SHP77 (cell line): ENCODE measurements around the gene TPSB2.
A peak's percentile ranks its signal among the peaks of the same experiment; 100 is the strongest.
"Not testable (repeated sequence)": the region's sequence is repeated elsewhere in the genome, so short reads cannot be mapped to it uniquely, and the experiment has no call there.

Experiments
- DNase-seq, 2 experiments: peaks; one replicate each; lab custom pipeline; 2025; lab: John Stamatoyannopoulos, UW

The TPSB2 gene

DNA sequence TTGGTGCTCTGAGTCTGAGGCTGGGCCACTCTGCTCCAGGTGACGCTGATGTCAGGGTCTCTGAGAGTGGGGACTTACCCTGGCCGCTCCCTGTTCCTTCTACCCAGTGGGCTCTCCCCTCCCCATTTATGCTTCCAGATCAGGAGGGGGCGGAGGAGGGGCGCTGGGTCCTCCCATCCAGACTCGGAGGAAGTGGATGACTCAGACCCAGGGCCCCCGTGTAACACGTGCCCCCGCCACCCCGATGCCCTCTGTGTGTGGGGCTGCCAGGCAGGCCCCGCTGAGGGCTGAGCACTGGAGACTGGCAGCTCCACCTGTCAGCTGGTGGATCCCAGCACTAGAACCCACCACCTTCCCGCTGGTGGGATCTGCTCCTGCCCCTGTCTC, at the start of gene TPSB2:
TSS of gene TPSB2 (minus strand) at position 101 of the 387 bp plus-strand sequence. CDS start 233 bp downstream, outside the sequence.
- DNase-seq: not testable (repeated sequence)

DNA sequence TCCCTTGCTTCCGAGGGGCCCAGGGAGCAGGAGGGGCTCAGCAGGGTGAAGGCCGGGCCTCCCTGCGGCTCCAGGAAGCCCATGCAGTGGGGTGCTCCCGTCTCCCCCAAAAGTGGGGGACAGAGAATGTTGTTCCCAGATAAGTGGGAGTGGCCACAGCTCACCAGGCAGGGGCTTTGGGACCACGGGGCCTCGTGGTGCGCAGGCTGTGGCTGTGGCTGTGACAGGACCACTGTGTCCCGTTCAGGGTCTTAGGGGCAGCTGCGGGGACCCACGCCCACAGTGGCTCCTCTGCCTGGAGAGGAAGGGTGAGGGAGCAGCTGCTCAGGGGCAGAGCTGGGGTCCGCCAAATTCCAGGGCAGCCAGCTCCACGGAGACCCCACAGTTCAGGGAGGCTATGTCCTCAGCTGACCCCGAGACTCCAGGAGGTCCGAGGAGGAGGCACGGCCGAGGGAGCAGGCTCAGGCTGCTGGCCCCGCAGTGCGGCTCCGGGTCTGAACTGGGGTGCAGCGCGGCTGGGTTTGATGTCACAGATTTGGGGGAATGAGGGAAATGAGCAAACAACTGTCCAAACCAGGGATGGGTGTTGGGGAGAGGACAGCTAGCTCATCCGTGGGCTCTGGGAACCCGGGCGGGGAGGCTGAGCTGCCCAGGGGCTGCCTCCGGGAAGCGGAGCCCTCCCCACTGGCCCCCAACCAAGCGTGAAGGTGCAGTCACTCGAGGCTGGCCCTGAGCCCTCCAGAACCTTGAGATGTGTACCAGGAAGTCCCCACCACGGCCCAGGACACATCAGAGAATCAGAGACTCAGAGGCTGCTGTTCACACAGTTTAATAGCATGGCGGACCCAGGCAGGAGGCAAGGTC, 49.3 kb upstream of the TPSB2 start:
- DNase-seq: no peak

DNA sequence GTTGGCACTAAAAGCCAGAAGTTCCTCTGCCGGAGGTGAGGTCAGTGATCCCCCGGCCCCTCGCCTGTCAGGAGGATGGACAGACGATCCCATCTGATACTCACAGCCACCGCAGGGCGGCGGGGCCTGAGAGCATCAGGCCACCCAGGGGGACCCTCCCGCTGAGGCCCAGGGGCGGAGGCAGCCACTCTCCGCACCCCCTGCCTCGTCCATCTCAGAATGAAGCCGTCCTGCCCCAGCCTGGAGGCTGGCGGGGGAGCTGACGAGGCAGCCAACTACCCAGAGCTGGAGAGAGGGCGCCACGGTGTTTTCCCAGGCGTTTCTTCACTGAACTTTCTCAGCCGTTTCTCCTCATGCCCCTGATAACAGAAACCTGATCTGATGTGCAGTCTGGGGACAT, 48.5 kb upstream of the TPSB2 start:
- no peak for DNase-seq

DNA sequence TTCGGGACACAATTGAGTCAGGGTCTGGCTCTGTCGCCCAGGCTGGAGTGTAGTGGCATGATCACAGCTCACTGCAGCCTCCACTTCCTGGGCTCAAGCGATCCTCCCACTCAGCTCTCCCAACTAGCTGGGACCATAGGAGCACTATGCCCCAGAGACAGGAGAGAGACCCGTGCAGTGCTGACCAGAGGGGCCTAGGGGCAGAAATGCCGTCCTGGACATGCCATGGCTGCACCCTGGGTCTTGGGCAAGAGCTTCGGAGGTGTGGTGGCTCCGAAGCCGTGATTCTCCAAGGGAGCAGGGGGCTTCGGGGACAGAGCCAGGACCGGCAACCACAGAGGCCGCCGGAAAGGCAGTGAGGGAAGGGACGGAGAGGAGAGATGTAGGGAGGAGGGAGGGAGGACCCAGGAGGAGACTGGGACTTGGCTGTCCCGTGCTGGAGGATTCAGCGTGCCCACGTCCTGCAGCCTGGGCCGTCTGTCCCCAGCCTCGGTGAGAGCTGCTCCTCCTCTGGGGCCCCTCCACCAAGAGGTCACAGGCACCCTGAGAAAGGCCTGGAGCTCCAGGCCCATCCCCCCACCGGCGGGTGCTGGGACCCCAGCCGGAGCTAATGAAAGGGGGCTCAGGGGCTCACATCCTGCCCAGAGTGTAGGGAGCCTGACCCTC, 47.8 kb upstream of the TPSB2 start:
- DNase-seq: no peak

DNA sequence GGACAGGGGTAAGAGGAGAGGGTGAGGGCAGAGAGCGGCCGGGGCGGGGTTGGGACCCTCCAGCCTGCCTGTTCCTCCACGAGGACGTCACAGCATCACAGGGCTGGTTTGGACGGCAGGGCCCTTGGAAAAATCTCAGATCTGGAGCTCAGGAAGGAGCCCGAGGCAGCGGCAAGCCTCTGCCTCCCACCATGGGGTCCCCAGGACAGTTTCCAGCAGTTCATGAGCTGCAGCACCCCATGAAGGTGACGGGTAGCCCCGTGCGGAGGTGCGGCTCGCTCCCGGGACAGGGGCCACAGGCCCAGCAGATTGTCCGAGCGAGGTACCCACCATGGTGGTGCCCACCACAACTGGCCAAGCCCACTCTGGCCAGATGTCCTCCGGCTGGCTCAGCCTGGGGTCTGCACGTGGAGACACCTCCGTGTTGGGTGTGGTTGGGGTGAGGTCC, 47.2 kb upstream of the TPSB2 start:
- no peak for DNase-seq

DNA sequence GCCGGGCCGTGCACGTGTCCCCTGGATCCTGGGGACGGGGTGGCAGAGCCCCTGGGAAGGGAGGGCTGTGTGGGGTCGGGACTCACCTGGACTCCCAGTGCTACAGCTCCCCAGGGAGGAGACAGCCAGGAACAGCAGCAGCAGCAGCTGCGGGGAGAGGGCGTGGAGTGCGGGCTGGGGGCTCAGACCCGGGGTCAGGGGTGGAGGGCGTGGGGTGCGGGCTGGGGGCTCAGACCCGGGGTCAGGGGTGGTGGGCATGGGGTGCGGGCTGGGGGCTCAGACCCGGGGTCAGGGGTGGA, 46.5 kb upstream of the TPSB2 start:
- no peak for DNase-seq

DNA sequence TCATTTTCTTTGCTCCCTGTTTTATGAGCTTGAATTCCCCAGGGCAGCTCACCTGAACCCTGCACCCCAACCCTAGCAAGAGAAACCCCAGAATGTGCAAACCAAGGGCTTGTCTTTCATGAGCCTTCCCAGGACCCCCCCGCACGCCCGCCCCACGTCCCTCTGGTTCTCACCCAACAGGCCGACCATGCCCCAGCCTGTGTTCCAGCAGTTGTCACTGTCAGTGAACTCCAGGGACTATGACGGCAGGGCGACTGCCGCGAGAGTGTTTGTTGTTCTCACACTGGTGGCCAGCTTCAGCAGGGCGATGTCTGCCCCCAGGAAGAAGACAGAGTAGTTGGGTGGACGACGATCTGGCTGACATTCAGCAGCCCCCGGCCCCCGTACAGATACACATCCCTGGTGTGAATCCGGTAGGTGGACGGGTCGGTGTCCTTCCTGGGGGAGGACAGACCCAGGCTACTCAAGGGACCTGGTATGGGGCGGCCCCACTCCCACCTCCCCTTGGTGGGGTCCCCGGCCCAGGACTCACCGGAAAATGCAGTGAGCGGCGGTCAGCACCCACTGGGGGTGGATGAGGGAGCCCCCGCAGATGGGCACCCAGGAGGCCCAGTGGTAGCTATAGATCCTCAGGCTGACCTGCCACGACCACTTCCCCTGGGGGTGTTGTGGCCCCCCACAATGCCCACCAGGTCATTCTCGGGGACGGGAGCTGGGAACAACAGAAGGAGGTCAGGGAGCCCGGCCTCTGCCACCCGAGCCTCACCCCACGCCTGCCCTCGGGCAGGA, 46.0 kb upstream of the TPSB2 start:
- no peak for DNase-seq

DNA sequence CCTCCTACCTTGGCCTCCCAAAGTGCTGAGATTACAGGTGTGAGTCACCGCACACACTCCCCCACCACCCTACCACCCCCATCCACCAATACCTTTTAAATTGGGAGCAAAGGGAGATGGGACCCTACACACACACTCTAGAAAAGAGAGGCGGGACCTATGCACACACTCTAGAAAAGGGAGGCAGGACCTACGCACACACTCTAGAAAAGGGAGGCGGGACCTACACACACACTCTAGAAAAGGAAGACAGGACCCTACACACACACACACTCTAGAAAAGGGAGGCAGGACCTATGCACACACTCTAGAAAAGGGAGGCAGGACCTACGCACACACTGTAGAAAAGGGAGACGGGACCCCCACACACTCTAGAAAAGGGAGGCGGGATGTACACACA, 44.8 kb upstream of the TPSB2 start:
- DNase-seq: no peak

DNA sequence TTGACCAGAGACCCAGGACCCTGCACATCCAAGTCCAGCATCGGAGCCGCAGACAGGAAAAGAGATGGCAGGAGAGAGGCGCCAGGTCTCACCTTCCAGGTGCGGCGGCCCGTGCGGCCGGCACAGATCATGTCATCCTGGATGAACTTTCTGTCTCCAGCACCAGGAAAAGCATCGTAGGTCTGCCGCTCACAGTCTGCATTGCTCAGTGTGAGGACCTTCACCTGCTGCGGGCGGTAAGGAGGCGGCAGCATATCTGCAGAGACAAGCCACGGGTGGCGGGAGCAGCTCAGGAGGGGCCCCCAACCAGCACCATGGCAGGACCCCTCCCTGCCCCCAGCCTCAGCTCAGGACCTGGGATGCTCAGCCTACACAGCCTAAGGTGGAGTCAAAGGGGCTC, 43.8 kb upstream of the TPSB2 start:
- no peak for DNase-seq

DNA sequence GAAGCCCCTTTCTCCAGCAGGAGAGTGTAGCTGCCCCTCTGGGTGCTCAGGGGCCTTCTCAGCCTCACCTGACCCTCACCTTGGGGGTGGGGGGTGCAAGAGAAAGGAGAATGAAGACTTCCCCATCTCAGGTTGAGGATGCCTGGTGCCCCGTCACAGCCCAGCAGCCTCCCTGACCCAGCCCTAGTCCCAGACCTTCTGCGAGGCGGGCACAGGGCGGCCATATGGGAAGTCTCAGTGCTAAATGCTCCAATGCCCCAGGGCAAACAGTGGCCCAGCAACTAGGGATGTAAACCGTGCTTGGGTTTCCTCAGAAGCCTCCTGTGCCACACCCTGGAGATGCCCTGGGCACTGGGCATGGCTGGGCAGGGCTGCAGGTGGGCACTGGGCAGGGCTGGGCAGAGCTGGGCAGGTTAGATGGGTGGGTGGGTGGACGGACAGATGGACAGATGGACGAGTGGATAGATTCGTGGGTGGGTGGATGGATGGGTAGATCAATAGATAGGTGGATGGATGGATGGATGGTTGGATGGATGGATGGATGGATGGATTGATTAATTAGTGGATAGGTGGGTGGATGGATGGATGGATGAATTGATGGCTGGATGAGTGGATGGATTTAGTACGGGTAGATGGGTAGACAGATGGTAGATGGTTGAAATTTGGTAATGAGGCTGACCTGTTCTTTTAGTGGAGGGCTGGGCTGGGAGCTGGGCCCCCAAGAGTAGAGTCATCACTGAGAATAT, 42.6 kb upstream of the TPSB2 start:
- no peak for DNase-seq

DNA sequence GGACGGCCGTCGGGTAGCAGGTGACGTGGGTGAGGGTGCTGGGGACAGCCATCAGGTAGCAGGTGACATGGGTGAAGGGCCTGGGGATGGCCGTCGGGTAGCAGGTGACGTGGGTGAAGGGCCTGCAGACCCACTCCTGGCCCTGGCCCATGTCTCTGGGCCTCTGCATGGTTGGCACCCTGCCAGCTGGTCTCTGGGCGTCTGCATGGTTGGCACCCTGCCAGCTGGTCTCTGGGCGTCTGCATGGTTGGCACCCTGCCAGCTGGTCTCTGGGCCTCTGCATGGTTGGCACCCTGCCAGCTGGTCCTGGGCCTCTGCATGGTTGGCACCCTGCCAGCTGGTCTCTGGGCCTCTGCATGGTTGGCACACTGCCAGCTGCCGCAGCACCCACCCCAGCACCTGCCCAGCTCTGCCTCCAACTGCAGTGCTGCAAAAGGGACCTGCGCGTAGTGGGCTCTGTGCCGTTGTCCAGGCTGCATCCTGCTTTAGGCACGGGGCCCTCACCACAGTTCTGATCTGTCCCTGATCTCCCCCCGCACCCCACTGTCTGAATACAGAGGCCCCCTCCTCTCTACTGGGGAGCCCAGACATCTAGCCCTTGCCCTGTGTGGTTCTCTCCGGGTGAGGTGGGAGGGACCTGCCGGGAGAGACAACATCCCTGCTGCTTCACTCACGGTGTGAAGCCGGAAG, 41.9 kb upstream of the TPSB2 start:
- peak; percentile 73 to 76 for DNase-seq

DNA sequence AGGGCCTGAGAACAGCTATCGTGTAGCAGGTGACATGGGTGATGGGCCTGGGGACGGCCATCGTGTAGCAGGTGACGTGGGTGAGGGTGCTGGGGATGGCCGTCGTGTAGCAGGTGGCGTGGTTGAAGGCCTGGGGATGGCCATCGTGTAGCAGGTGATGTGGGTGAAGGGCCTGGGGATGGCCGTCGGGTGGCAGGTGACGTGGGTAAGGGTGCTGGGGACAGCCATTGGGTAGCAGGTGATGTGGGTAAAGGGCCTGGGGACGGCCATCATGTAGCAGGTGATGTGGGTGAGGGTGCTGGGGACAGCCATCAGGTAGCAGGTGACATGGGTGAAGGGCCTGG, 41.4 kb upstream of the TPSB2 start:
- DNase-seq: peak; percentile 84

DNA sequence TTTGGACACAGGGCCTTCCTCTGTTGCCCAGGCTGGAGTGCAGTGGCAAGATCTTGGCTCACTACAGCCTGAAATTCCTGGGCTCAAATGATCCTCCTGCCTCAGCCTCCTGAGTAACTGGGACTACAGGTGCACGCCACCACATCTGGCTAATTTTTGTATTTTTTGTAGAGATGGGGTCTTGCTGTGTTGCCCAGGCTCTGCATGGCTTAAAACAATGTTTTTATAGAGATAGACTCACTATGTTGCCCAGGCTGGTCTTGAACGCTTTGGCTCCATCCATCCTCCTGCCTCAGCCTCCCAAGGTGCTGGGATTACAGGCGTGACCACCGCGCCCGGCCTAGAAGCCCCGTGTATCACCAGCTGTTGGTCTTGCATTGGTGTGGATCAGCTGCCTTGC, 39.4 kb upstream of the TPSB2 start:
- not testable (repeated sequence) for DNase-seq

DNA sequence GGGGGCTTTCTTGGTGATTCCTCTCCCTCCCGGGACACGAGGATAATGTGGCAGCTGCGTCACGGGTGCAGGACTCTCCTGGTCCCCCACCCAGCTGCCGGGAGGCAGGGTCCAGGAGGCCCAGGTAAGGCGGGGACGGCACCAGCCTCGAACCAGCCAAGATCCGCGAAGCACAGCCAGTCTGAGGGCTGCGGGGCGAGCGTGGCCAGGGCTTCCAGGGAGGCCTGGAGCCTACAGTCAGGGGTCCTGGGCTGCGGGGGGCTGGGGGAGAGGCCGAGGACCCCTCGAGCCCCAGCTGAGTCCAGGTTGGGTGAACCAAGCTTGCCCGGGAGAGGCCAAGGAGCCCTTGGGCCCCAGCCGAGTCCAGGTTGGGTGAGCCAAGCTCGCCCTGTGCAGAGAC, 35.8 kb upstream of the TPSB2 start:
- DNase-seq: no peak

DNA sequence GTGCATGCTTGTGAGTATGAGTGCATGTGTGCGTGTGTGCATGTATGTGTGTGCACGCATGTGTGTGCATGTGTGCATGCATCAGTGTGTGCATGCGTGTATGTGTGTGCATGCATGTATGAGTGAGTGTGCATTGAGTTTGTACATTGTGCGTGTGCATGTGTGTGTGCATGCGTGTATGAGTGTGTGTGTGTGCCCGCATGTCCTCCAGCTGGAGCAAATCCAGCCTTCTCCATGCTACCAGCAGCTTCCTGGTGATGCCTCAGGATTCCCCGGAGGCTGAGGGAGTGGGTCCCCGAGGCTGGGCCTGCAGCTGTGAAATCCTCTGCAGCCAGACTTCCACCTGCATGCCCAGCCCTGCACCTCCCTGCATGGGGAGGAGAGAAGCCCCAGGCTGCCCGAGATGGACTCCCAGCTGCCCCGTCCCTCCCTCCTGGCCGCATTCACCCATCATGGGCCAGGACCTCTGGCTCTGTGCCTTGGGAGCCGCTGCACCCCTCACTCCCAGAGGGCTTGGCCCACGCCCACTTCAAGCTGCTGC, 35.2 kb upstream of the TPSB2 start:
- DNase-seq: no peak

DNA sequence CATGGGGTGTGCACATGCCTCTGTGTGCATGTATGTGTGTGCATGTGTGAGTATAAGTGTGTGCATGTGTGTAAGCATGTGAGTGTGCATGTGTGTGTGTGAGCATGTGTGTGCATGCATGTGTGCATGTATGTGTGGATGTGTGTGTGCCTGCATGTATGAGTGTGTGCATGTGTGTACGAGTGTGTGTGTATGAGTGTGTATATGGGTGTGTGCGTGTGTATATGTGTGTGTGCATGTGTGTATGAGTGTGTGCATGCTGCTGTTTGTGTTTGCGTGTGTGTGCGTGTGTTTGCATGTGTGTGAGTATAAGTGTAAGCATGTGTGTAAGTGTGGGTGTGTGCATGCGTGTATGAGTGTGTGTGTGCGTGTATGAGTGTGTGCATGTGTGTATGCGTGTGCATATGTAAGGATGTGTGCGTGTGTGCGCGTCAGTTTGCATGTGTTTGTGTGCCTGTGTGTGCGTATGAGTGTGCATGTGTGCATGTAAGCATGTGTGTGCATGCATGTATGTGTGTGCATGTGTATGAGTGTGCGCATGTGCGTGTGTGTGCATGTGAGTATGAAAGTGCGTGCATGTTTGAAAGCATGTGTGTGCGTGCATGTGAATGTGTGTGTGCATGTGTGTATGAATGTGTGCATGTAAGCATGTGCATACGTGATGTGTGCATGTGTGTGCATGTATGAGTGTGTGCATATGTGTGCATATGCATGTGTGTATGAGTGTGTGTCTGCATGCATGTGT, 34.5 kb upstream of the TPSB2 start:
- DNase-seq: no peak

DNA sequence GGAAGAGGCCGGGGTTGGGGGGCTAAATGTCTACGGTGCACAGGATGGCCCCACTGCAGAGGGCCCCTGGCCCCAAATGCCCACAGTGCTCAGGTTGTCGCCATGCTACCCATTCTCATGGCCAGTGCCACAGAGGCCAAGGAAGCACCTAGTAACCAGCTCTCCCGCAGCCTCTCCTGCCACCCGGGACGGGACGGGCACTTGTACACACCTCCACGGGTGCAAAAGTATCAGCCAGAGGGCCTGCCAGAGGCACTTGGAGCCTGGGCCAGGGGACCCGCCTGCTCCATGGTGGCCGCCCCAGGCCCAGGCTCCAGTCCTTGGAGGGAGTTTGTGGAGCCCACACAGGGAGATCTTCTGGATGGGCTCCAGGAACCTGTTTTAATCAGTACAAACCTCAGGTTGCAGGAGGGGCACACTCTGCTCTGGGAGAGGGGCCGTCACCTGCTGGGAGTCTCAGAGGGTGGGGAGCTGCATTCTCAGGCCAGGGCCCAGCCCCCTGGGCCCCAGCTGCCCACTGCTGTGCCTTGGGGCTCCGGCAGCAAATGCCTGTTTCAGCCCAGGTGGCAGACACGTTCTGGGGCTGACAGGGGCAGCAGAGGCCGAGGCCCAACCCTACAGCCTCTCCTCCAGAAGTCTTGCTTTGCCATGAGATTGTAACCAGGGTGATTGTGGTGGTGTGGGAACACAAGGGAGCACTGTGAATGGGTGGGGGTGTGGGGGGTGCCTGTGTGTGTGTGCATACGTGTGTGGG, 33.8 kb upstream of the TPSB2 start:
- no peak for DNase-seq

DNA sequence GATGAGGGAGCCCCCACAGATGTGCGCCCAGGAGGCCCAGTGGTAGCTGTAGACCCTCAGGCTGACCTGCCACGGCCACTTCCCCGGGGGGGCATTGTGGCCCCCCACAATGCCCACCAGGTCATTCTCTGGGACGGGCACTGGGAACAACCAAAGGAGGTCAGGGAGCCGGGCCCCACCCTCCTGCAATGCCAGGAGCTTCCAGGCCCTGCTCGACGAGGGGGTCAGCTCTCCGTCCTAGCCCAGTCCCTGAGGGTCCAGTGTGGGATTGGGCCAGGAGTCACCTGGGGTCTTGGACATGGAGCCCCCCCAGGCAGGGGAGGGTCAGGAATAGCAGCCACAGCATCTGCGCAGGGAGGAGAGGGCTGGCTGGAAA, 32.9 kb upstream of the TPSB2 start:
- DNase-seq: no peak

DNA sequence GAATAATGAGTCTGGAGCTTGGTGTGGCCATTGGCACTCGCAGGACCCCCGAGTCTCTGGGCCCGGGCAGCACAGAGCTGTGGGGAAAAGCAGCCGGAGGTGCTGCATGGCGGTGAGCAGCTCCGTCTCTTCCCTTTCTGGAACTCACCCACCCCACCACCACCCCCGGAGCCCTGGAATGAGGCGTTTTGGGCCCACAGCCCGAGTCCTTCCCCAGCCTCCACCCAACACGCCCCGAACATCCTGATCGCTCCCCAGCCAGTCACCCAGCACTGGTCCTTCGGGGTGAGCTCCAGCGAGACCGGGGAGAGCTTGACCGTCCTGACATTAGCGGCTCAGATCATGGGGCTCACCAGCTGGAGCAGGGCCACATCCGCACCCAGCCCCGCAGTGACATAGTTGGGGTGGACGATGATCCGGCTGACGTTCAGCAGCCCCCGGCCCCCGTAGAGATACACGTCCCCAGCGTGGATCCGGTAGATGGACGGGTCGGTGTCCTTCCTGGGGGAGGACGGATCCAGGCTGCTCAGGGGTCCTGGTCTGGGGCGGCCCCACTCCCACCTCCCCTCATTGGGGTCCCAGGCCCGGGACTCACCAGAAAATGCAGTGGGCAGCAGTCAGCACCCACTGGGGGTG, 32.3 kb upstream of the TPSB2 start:
- no peak for DNase-seq
